Fibroblast of lung (primary cell): ENCODE results near the gene COL24A1. TPM values are rescaled to one million over a fixed set of nuclear protein-coding genes. Genes with fewer than 3 reads are reported as not detected.

Experiments
- DNase-seq, 2 donors: peaks; one replicate each; pipeline versions ENCODE4 v3.0.0 to v3.0.0-alpha.2; 2010; ENCODE audit warnings: low read depth in 2 of 2
- H2AFZ ChIP-seq: 2 replicates; pipeline ENCODE4 v1.5.1; 2012; ENCODE audit warnings: low read length, control low read depth, inconsistent platforms
- H3K27ac ChIP-seq: 2 replicates; pipeline ENCODE4 v1.5.1; 2011; ENCODE audit warnings: low read length, control low read depth; ENCODE audit not compliant: insufficient read depth
- H3K27me3 ChIP-seq: 2 replicates; pipeline ENCODE4 v1.5.1; 2011; ENCODE audit warnings: mild to moderate bottlenecking, low read length; ENCODE audit not compliant: control insufficient read depth, insufficient read depth
- H3K36me3 ChIP-seq: 2 replicates; pipeline ENCODE4 v1.5.1; 2011; ENCODE audit warnings: low read length; ENCODE audit not compliant: control insufficient read depth, insufficient read depth
- H3K4me1 ChIP-seq: 2 replicates; pipeline ENCODE4 v1.5.1; 2011; ENCODE audit warnings: low read length; ENCODE audit not compliant: control insufficient read depth, insufficient read depth; ENCODE audit errors: extremely low read depth
- H3K4me2 ChIP-seq: 2 replicates; pipeline ENCODE4 v1.5.1; 2011; ENCODE audit warnings: low read length, control low read depth; ENCODE audit not compliant: insufficient read depth; ENCODE audit errors: extremely low read depth
- H3K4me3 ChIP-seq, 4 experiments: fragments of 200-600 bp in 1 of 4; sonication (generic) in 1 of 4; replicated peaks in 1 of 4; 2 replicates each; pipeline ENCODE4 v1.5.1; 2011 to 2016; ENCODE audit warnings: low read length in 4 of 4, low read depth in 3 of 4, mild to moderate bottlenecking in 3 of 4, control low read depth in 2 of 4, inconsistent platforms in 1 of 4, mixed read lengths in 1 of 4; ENCODE audit not compliant: insufficient read depth in 1 of 4; ENCODE audit errors: control extremely low read depth in 1 of 4
- H3K79me2 ChIP-seq: 2 replicates; pipeline ENCODE4 v1.5.1; 2012; ENCODE audit warnings: mild to moderate bottlenecking, low read length, inconsistent platforms; ENCODE audit not compliant: control insufficient read depth, insufficient read depth
- H3K9ac ChIP-seq: 2 replicates; pipeline ENCODE4 v1.5.1; 2011; ENCODE audit warnings: mild to moderate bottlenecking, low read length, control low read depth; ENCODE audit not compliant: insufficient read depth
- H3K9me3 ChIP-seq: 2 replicates; pipeline ENCODE4 v1.5.1; 2012; ENCODE audit warnings: low read depth, low read length; ENCODE audit not compliant: control insufficient read depth, insufficient read depth
- H4K20me1 ChIP-seq: 2 replicates; pipeline ENCODE4 v1.5.1; 2011; ENCODE audit warnings: low read length; ENCODE audit not compliant: control insufficient read depth, insufficient read depth; ENCODE audit errors: extremely low read depth
- EZH2 ChIP-seq: IDR thresholded peaks from 2 replicates; pipeline ENCODE4 v1.5.1; 2012; ENCODE audit warnings: low read length, control low read depth, mild to moderate bottlenecking; ENCODE audit errors: missing control alignments
- polyA plus RNA-seq, 2 donors: library from polyadenylated mRNA; depleted of rRNA in 1 of 2; stranded (reverse) in 1 of 2; unstranded in 1 of 2; fragments of >200 nt; gene quantifications; 2 replicates each; pipeline ENCODE4 v1.2.1, GENCODE V29; 2011 to 2012; ENCODE audit warnings: missing spikeins in 1 of 2
- total RNA-seq: library from RNA; depleted of rRNA; stranded (reverse); fragments of >200 nt; gene quantifications from 2 replicates; pipeline ENCODE4 v1.2.1, GENCODE V29; 2014
- TF ChIP-seq, protein P1 (sequence below), 2 donors: IDR thresholded peaks in 1 of 2; conservative IDR thresholded peaks in 1 of 2; 1 replicate in 1 of 2; 2 replicates in 1 of 2; pipeline ENCODE4 v1.5.1; 2011 to 2012; ENCODE audit warnings: low read length in 2 of 2, control low read depth in 1 of 2, inconsistent platforms in 1 of 2, low read depth in 1 of 2, mild to moderate bottlenecking in 1 of 2

The COL24A1 gene
- total and polyA plus RNA-seq, 2 donors (not counting 1 experiment from before 2014, with no cell fraction given) = 0.31 to 3.3 TPM

GRCh38 chr1:85900921-85901320 is 255.7 kb downstream of the COL24A1 start:
- H3K79me2 ChIP-seq = no peaks in the 10 kb centered on the region
- TF ChIP-seq EZH2 = no peak
- TF ChIP-seq, protein P1, sequence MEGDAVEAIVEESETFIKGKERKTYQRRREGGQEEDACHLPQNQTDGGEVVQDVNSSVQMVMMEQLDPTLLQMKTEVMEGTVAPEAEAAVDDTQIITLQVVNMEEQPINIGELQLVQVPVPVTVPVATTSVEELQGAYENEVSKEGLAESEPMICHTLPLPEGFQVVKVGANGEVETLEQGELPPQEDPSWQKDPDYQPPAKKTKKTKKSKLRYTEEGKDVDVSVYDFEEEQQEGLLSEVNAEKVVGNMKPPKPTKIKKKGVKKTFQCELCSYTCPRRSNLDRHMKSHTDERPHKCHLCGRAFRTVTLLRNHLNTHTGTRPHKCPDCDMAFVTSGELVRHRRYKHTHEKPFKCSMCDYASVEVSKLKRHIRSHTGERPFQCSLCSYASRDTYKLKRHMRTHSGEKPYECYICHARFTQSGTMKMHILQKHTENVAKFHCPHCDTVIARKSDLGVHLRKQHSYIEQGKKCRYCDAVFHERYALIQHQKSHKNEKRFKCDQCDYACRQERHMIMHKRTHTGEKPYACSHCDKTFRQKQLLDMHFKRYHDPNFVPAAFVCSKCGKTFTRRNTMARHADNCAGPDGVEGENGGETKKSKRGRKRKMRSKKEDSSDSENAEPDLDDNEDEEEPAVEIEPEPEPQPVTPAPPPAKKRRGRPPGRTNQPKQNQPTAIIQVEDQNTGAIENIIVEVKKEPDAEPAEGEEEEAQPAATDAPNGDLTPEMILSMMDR (conservative IDR thresholded peaks at IDR 0.05 in 1 of 2, IDR thresholded peaks at IDR 0.05 in 1 of 2; ENCODE audit: low read depth in 1 of 2, low read length in 2 of 2) = no peak

GRCh38 chr1:85898861-85899260 is 257.7 kb downstream of the COL24A1 start:
- H2AFZ ChIP-seq = no peak overlapping the region
- no peaks in the 10 kb centered on the region for H3K27me3 ChIP-seq
- no peak overlapping the region for H3K4me3 ChIP-seq
- H3K27ac ChIP-seq = no peak overlapping the region
- TF ChIP-seq, protein P1 (conservative IDR thresholded peaks at IDR 0.05 in 1 of 2, IDR thresholded peaks at IDR 0.05 in 1 of 2; ENCODE audit: low read depth in 1 of 2, low read length in 2 of 2) = no peak
- TF ChIP-seq EZH2 = no peak
- H3K9ac ChIP-seq = no peak overlapping the region
- H3K36me3 ChIP-seq = no peaks in the 10 kb centered on the region
- H4K20me1 ChIP-seq = no peaks in the 10 kb centered on the region
- H3K4me2 ChIP-seq = no peak overlapping the region
- H3K4me1 ChIP-seq = no peaks in the 10 kb centered on the region
- H3K9me3 ChIP-seq = no peaks in the 10 kb centered on the region
- peak in 1 of 2 donors; percentile 70 for DNase-seq
- no peaks in the 10 kb centered on the region for H3K79me2 ChIP-seq

More at GRCh38 chr1:85900921-85901320, 255.7 kb downstream of the COL24A1 start:
- no peaks in the 10 kb centered on the region for H3K4me1 ChIP-seq
- no peaks in the 10 kb centered on the region for H3K27me3 ChIP-seq
- H3K4me2 ChIP-seq = no peak overlapping the region
- no peak overlapping the region for H3K27ac ChIP-seq
- no peaks in the 10 kb centered on the region for H4K20me1 ChIP-seq
- no peaks in the 10 kb centered on the region for H3K36me3 ChIP-seq
- no peaks in the 10 kb centered on the region for H3K9me3 ChIP-seq
- no peak overlapping the region for H2AFZ ChIP-seq
- DNase-seq = no peak
- H3K4me3 ChIP-seq = no peak overlapping the region
- no peak overlapping the region for H3K9ac ChIP-seq

DNA sequence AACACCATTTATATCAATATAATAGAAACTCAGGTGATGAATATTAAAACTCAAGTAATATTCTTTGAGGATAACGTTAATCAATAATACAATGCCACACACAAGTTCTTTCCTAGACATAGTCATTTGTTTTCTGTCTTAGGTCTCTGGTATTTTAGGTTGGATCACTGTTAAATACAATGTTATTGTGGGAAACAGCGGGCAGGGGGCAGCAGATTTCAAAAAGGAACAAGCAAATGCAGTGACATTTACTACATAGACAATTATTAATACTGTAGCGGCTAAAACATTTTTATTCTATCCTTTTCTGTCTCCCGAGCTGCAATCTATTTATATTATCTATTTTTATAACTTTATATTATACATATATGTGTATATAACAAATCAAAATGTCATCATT is 261.9 kb downstream of the COL24A1 start:
- H3K4me1 ChIP-seq = no peaks in the 10 kb centered on the region

More for the DNA sequence above, 261.9 kb downstream of the COL24A1 start:
- H3K27ac ChIP-seq = no peak overlapping the region
- no peak overlapping the region for H3K4me2 ChIP-seq
- no peaks in the 10 kb centered on the region for H3K9me3 ChIP-seq
- peak; percentile 32 to 62 for DNase-seq
- no peak overlapping the region for H3K9ac ChIP-seq
- no peaks in the 10 kb centered on the region for H4K20me1 ChIP-seq
- no peak overlapping the region for H2AFZ ChIP-seq
- no peaks in the 10 kb centered on the region for H3K27me3 ChIP-seq
- no peaks in the 10 kb centered on the region for H3K36me3 ChIP-seq
- H3K4me3 ChIP-seq = no peak overlapping the region
- no peaks in the 10 kb centered on the region for H3K79me2 ChIP-seq
- no peak for TF ChIP-seq EZH2
- TF ChIP-seq, protein P1 (conservative IDR thresholded peaks at IDR 0.05 in 1 of 2, IDR thresholded peaks at IDR 0.05 in 1 of 2; ENCODE audit: low read depth in 1 of 2, low read length in 2 of 2) = peak; percentile 59 to 68
